Omental fat pad (tissue), 4 donors: ENCODE measurements around the gene ZNF474. TPM values are rescaled to one million over a fixed set of nuclear protein-coding genes. Genes with fewer than 3 reads are reported as not detected.

Experiments
- ATAC-seq: fragments of 150-250 bp; one replicate; pipeline ENCODE4 v1.9.1; 2016; ENCODE audit warnings: mild to moderate bottlenecking, moderate library complexity; ENCODE audit not compliant: low FRiP score
- DNase-seq: peaks from one replicate; pipeline ENCODE4 v3.0.0-alpha.2; 2019; ENCODE audit warnings: low spot score
- CTCF ChIP-seq, 3 donors: fragments of 450-650 bp; IDR thresholded peaks; one replicate each; pipeline ENCODE4 v1.5.1; 2016 to 2017; ENCODE audit warnings: antibody characterized with exemption in 3 of 3, mild to moderate bottlenecking in 3 of 3, moderate library complexity in 2 of 3
- total RNA-seq, 4 donors: library from RNA; depleted of rRNA; stranded (reverse); fragments of >200 nt; gene quantifications; one replicate each; pipeline ENCODE4 v1.1.0, GENCODE V29; 2016

ZNF474 gene
- total RNA-seq, 4 donors from 2014 or later: 0.24 to 2.1 TPM; not detected in 2

GRCh38 chr5:122200450-122200849, 71.1 kb downstream of the ZNF474 start:
- ATAC-seq (no peak), DNase-seq (no peak)
- TF ChIP-seq CTCF (IDR thresholded peaks at IDR 0.05): no peak

- ATAC-seq (no peak), DNase-seq (no peak)
- TF ChIP-seq CTCF (IDR thresholded peaks at IDR 0.05): no peak
These were observed 71.5 kb downstream of the ZNF474 start for GRCh38 chr5:122200865-122201264.

- DNase-seq (no peak), ATAC-seq (no peak)
- TF ChIP-seq CTCF (IDR thresholded peaks at IDR 0.05): no peak
These were observed 72.0 kb downstream of the ZNF474 start for GRCh38 chr5:122201365-122201764.

GRCh38 chr5:122202952-122203351, 73.6 kb downstream of the ZNF474 start:
- DNase-seq (no peak), ATAC-seq (no peak)
- no peak for TF ChIP-seq CTCF (IDR thresholded peaks at IDR 0.05)

Other genes with a start within 250 kb of the ZNF474 start
- gene SRFBP1, start 167.6 kb upstream of the ZNF474 start, total RNA-seq: 10 to 100 TPM in 3 of 4 donors, 1 to 10 TPM in 1; 9.8 to 39.8 (median 12.5) TPM
- gene LOX, start 51.3 kb upstream of the ZNF474 start, total RNA-seq: 10 to 100 TPM; 29.3 to 76.5 (median 33.2) TPM
- gene SNCAIP, start 182.7 kb downstream of the ZNF474 start, total RNA-seq: 10 to 100 TPM; 11.5 to 36.3 (median 15.2) TPM